Ishikawa (cell line): Measurements from ENCODE around the gene YIF1A.

Source experiments
- CEBPB ChIP-seq: IDR thresholded peaks from 2 replicates; pipeline ENCODE4 v1.6.1; 2012
- CREB1 ChIP-seq: IDR thresholded peaks from 2 replicates; pipeline ENCODE4 v1.6.1; 2012; ENCODE audit warnings: low read depth
- EP300 ChIP-seq: IDR thresholded peaks from 2 replicates; pipeline ENCODE4 v1.6.1; 2012; ENCODE audit warnings: borderline replicate concordance
- FOXM1 ChIP-seq: IDR thresholded peaks from 2 replicates; pipeline ENCODE4 v1.6.1; 2012; ENCODE audit warnings: low read depth, borderline replicate concordance
- MAX ChIP-seq: IDR thresholded peaks from 2 replicates; pipeline ENCODE4 v1.6.1; 2012
- NFIC ChIP-seq: IDR thresholded peaks from 2 replicates; pipeline ENCODE4 v1.6.1; 2012
- RAD21 ChIP-seq: IDR thresholded peaks from 2 replicates; pipeline ENCODE4 v1.6.1; 2012; ENCODE audit warnings: low read depth
- REST ChIP-seq: IDR thresholded peaks from 2 replicates; pipeline ENCODE4 v1.6.1; 2012; ENCODE audit warnings: low read depth, mild to moderate bottlenecking
- TAF1 ChIP-seq: IDR thresholded peaks from 2 replicates; pipeline ENCODE4 v1.6.1; 2012; ENCODE audit warnings: low read depth, mild to moderate bottlenecking
- TCF12 ChIP-seq: IDR thresholded peaks from 2 replicates; pipeline ENCODE4 v1.6.1; 2012; ENCODE audit warnings: low read depth
- TEAD4 ChIP-seq: IDR thresholded peaks from 2 replicates; pipeline ENCODE4 v1.6.1; 2012
- USF1 ChIP-seq: IDR thresholded peaks from 2 replicates; pipeline ENCODE4 v1.6.1; 2012
- YY1 ChIP-seq: IDR thresholded peaks from 2 replicates; pipeline ENCODE4 v1.6.1; 2012; ENCODE audit warnings: low read depth
- ZBTB7A ChIP-seq: IDR thresholded peaks from 2 replicates; pipeline ENCODE4 v1.6.1; 2012; ENCODE audit warnings: low read depth

- TF ChIP-seq USF1 (no peak), RAD21 (no peak), MAX (no peak), CEBPB (no peak), TCF12 (no peak), EP300 (no peak), REST (no peak), ZBTB7A (no peak), NFIC (no peak), FOXM1 (no peak), CREB1 (no peak), TAF1 (no peak), TEAD4 (no peak), YY1 (no peak)
Observed at GRCh38 chr11:66242095-66242765, 46.7 kb downstream of the YIF1A start.
